Activated gamma-delta T cell treated with Interleukin-2 at 50 U/mL for 16 hours (primary cell): ENCODE measurements around the gene EFHD1.
"Not testable (repeated sequence)": the region's sequence is repeated elsewhere in the genome, so short reads cannot be mapped to it uniquely, and the experiment has no call there.

Source experiments
- DNase-seq: peaks from one replicate; pipeline ENCODE4 v3.0.0-alpha.2; 2020

Gene EFHD1

GRCh38 chr2:232697807-232698110 is 64.4 kb downstream of the EFHD1 start:
- DNase-seq, result no peak

GRCh38 chr2:232698556-232699091 is 65.2 kb downstream of the EFHD1 start:
- no peak for DNase-seq

DNA sequence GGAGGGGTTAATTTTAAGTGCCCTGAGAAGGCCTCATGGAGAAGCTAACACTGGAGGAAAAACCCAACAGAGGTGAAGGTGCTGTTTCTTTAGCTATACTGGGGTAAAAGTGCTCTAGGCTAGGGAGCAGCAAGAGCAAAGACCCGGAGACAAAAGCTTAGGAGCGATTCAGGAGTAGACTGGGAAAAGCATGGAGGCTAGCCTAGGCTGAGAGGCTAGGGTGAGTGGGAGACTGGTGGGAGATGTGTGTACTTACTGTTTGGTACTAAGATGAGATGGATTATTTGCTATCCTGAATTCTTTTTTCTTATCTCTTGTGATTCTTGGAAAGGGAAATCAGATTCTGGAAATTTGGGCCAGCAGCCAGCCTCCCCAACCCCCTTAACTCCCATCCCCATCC is 65.7 kb downstream of the EFHD1 start:
- DNase-seq, result no peak

DNA sequence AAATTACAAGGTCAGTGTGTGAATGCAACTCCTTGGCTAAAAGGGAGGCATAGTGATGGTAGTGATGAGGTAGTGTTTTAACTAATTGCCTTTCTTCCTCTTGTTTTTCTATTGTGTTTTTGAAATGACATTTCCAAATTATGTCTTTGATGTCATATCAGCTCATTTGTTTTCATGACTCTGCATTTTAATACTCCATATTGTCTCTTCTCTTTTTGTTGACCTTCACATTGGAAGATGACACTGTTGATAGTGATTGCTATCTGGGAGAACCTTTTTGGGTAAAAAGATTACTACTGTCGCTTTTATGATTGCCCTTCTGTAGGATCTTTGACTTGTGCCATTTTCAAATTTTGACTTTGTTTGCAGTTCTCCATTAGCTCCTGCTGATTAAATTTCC is 66.8 kb downstream of the EFHD1 start:
- no peak for DNase-seq

- DNase-seq, result no peak
Observed at GRCh38 chr2:232707076-232707475, 73.7 kb downstream of the EFHD1 start.

DNA sequence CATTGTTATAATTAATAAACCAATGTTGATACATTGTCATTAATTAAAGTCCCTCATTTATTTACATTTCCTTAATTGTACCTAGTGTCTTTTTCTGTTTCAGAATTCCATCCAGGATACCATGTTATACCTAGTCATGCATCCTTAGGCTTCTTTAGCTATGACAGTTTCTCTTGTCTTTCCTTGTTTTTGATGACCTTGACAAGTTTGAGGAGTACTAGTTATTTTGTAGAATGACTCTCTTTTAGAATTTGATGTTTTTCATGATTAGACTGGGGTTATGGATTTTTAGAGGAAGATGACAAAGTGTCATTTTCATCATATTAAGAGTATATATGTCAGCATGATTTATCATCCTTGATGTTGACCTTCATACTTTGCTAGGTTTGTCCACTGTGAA is 80.1 kb downstream of the EFHD1 start:
- DNase-seq, result no peak

- DNase-seq, result no peak
Observed at GRCh38 chr2:232714969-232715368, 81.6 kb downstream of the EFHD1 start.

DNA sequence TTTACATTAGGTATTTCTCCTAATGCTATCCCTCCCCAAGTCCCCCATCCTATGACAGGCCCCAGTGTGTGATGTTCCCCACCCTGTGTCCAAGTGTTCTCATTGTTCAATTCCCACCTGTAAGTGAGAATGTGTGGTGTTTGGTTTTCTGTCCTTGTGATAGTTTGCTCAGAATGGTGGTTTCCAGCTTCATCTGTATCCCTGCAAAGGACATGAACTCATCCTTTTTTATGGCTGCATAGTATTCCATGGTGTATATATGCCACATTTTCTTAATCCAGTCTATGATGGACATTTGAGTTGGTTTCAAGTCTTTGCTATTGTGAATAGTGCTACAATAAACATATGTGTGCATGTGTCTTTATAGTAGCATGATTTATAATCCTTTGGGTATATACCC is 86.7 kb downstream of the EFHD1 start:
- not testable (repeated sequence) for DNase-seq

DNA sequence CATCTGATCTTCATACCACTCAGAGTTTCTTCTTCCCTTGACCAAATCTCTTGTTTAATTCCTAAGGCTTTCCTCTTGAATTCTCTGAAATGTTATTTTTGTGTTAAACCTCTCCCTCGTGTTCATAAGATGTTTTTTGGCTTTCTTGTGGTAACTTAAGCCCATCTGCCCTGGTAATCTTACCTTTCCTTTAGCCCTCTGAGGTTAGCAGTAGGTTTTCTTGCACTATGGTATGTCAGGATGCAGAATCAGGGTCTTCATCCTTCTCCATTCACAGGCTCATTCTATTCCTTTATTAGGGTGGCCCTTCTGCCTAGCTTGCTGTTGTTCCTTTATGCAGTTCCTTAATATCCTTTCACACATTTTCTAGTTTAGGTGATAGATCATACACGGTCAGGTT is 87.9 kb downstream of the EFHD1 start:
- no peak for DNase-seq

DNA sequence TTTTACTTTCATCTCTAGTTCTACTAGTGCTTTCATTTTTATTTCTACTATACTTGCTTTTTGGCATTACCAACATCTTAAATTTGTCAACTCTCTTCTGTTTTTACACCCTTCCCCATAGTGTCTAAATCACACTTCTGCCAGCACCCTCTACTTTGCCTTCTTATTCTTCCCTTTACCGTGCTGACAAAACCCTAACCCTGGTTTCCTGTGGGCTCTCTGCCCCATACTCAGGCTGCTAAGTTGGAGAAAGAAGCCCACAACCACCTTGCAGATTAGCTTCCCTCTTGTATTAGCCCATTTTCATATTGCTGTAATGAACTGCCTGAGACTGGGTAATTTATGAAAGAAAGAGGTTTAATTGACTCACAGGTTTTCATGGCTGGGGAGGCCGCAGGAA is 88.5 kb downstream of the EFHD1 start:
- DNase-seq, result no peak

DNA sequence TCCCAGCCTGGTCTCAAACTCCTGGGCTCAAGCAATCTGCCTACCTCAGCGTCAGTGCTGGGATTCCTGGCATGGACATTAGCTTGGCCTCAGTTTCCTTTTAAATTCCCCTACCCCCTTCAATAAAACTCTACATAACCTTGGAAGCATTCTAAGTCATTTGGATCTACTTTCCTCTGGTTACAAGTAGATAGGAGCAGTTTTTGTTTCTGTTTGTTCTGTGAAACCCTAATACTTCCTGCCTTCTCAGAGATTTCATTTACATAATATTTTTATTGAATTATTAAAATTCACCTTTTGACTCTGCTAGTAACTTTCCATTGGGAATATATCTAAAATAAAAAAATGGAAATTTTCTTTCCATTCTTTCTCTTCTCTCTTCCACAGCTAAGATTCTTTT is 89.6 kb downstream of the EFHD1 start:
- DNase-seq, result no peak

DNA sequence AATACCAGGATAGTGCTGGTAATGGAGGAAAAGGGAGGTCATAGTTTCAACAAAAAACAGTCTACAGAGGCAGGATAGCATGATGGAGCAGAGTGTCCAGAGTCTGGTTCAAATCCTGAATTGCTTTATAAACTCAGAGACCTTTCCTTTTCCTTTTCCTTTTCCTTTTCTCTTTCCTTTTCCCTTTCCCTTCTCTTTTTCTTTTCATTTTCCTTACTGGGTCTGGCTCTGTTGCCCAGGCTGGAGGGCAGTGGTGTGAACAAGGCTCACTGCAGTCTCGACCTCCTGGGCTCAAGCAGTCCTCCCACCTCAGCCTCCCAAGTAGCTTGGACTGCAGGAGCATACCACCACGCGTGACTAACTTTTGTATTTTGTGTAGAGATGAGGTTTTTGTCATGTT is 95.4 kb downstream of the EFHD1 start:
- DNase-seq, result no peak

DNA sequence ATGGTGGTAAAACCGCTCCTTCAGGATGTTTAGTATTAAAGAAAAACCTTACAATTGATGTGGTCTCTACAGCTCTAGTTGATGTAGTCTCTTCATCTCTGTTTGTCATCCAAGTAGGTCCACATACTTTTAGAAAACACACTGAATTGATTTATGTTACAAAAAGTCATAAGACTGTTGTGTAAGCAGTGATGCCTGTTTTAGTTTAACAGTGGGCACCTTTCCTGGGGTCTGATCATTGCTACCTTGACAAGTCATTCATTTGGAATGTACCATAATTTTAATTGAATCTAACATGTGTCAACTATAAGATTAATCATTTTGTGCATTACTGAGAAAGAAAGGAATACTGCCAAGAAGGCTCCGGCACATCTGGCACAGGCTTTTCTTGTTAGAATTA is 98.1 kb downstream of the EFHD1 start:
- no peak for DNase-seq
